ENCODE results near the gene ANKFN1.

The ANKFN1 gene

DNA sequence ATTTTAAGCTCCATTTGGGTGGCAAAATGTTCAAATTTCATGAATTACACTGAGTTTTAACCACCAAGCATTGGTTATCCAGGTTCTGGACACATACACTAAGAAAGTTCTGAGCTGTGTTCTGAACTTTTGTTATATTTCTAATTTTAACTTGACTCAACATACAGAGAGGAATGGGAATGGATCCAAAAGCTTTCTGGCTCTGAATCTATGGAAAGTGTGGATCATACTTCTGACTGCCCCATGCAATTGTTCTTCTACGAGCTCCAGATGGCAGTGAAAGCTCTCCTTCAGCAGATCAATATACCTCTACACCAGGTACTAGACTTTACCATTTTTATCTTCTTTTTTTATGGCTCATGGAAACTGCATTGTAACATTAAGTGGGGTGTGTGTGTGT, 327.2 kb downstream of the ANKFN1 start:
- DNase-seq (ENCODE audit: insufficient read length, low spot score) (no peak), FAIRE-seq (no peak)
- TF ChIP-seq, protein P1, sequence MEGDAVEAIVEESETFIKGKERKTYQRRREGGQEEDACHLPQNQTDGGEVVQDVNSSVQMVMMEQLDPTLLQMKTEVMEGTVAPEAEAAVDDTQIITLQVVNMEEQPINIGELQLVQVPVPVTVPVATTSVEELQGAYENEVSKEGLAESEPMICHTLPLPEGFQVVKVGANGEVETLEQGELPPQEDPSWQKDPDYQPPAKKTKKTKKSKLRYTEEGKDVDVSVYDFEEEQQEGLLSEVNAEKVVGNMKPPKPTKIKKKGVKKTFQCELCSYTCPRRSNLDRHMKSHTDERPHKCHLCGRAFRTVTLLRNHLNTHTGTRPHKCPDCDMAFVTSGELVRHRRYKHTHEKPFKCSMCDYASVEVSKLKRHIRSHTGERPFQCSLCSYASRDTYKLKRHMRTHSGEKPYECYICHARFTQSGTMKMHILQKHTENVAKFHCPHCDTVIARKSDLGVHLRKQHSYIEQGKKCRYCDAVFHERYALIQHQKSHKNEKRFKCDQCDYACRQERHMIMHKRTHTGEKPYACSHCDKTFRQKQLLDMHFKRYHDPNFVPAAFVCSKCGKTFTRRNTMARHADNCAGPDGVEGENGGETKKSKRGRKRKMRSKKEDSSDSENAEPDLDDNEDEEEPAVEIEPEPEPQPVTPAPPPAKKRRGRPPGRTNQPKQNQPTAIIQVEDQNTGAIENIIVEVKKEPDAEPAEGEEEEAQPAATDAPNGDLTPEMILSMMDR (IDR thresholded peaks at IDR 0.05; ENCODE audit: insufficient read depth, missing control alignments), result no peak

GRCh38 chr17:56481659-56482058, 328.4 kb downstream of the ANKFN1 start:
- DNase-seq (ENCODE audit: insufficient read length, low spot score) (no peak), FAIRE-seq (no peak)
- TF ChIP-seq, protein P1 (IDR thresholded peaks at IDR 0.05; ENCODE audit: insufficient read depth, missing control alignments), result no peak

GRCh38 chr17:56482229-56482628, 329.0 kb downstream of the ANKFN1 start:
- TF ChIP-seq, protein P1 (IDR thresholded peaks at IDR 0.05; ENCODE audit: insufficient read depth, missing control alignments), result no peak
- DNase-seq (ENCODE audit: insufficient read length, low spot score) (no peak), FAIRE-seq (no peak)

DNA sequence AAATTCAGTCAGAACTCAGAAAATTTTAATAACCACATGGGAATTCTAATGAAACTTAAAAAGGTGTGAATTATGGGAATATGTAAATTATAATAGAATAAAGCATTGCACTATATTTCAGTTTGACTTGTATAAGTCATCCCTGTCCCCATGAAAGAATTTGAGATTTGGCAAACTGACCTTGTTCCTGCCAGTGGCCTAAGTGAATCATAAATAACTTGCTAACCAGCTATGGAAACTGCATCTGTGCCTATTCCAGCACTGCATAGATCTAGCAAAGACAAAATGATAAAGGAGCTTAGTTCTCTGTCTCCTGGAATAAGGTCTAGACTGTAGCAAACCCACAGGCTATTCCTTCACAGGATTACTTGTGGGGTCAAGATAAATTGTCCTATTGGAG, 333.5 kb downstream of the ANKFN1 start:
- FAIRE-seq, result no peak
- DNase-seq (ENCODE audit: insufficient read length, low spot score), result no peak
- TF ChIP-seq, protein P1 (IDR thresholded peaks at IDR 0.05; ENCODE audit: insufficient read depth, missing control alignments), result no peak

- DNase-seq (ENCODE audit: insufficient read length, low spot score) (no peak), FAIRE-seq (no peak)
- TF ChIP-seq, protein P1 (IDR thresholded peaks at IDR 0.05; ENCODE audit: insufficient read depth, missing control alignments), result no peak
These were observed 335.5 kb downstream of the ANKFN1 start for GRCh38 chr17:56488800-56489199.

DNA sequence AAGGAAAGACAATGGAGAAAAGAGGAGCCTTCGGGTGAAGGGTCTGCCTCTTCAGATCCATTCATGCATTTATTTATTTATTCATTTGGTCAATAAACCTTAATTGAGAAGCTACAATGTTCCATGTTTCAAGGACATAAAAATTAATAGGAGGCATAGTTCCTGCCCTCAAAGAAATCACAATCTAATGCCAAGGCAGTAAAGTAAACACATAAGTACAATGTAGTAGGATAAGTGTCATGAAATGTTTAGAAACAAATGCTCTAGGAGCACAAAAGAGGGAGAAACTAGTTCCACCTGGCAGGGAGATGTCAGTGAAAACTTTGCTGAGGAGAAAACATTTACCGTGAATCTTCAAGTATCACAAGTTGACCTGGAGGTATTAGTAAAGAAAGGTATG, 336.7 kb downstream of the ANKFN1 start:
- TF ChIP-seq, protein P1 (IDR thresholded peaks at IDR 0.05; ENCODE audit: insufficient read depth, missing control alignments), result no peak
- no peak for FAIRE-seq
- DNase-seq (ENCODE audit: insufficient read length, low spot score), result no peak

GRCh38 chr17:56495556-56495955, 342.3 kb downstream of the ANKFN1 start:
- no peak for FAIRE-seq
- TF ChIP-seq, protein P1 (IDR thresholded peaks at IDR 0.05; ENCODE audit: insufficient read depth, missing control alignments), result no peak
- DNase-seq (ENCODE audit: insufficient read length, low spot score), result no peak

Measured in D721Med (cell line).